ENCODE measurements around the gene TRIP4. TPM values are rescaled to one million over a fixed set of nuclear protein-coding genes. Genes with fewer than 3 reads are reported as not detected.
A peak's percentile ranks its signal among the peaks of the same experiment; 100 is the strongest.
"Not testable (repeated sequence)": the region's sequence is repeated elsewhere in the genome, so short reads cannot be mapped to it uniquely, and the experiment has no call there.

TRIP4 gene
- polyA plus RNA-seq: 23.3 TPM

DNA sequence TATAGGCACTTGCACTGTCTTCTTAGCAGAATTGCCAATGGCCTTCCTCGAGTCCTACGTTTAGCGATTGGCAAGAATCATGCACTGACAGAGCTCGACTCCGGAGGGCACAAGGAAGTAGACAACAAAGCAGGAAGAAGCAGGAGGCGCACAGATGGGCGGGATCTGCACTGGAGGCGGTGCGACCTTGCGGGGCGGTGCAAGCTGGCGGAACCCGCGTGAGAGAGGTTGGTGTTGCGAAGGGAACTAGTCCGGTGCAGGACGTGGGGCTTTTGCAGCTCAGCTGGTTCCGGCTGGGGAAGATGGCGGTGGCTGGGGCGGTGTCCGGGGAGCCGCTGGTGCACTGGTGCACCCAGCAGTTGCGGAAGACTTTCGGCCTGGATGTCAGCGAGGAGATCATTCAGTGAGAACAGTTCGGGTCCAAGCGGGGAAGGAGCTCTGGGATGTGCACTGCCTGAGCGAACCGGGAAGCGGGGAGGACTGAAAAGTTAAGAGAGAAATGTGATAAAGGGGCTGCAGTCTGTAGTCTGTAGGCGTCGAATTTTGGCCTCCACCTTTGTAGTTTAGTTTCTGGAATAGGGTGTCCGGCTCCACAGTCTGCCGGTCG lies at the start of gene TRIP4:
Gene TRIP4, plus strand, starts transcription at position 275 of the 607 bp plus-strand sequence. Its CDS starts 28 bp downstream, at position 303.
- Mint-ChIP-seq H3K4me3 (peak within 1 kb of the TSS; percentile 94 to 100 (median 99)), H3K9me3 (no peaks in the 10 kb centered on the region)

DNA sequence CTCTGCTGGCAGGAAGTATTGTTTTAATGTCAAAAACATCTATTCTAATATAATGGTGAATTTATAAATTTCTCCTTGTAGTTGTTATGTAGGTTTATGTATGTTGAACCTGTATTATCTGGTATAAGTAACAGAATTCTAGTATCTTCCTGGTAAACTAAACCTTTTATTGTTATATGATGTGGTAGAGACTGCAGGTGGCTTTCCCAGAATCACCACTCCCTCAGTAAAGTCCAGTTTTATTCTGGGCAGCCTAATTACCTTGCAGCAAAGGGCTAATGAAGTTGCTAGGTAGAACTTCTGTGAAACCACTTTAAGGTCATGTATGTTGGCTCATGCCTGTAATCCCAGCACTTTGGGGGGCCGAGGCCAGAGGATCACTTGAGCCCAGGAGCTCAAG lies 47.3 kb upstream of the TRIP4 start:
- Mint-ChIP-seq H3K9me3 (no peaks in the 10 kb centered on the region), H3K4me1 (peaks cover 1 to 22% (median 8%) of the 10 kb centered on the region in 3 donors), H3K27me3 (no peaks in the 10 kb centered on the region), H3K27ac (no peak overlapping the region), H3K36me3 (peaks cover 2% of the 10 kb centered on the region), H3K4me3 (no peak overlapping the region)

More for the DNA sequence above, at the start of gene TRIP4:
- H3K27me3 Mint-ChIP-seq: no peaks in the 10 kb centered on the region
- H3K27ac Mint-ChIP-seq: peak within 1 kb of the TSS; percentile 59 to 95 (median 88)
- H3K36me3 Mint-ChIP-seq: no peaks in the 10 kb centered on the region
- H3K4me1 Mint-ChIP-seq: peaks cover 14 to 18% (median 15%) of the 10 kb centered on the region in 3 donors

DNA sequence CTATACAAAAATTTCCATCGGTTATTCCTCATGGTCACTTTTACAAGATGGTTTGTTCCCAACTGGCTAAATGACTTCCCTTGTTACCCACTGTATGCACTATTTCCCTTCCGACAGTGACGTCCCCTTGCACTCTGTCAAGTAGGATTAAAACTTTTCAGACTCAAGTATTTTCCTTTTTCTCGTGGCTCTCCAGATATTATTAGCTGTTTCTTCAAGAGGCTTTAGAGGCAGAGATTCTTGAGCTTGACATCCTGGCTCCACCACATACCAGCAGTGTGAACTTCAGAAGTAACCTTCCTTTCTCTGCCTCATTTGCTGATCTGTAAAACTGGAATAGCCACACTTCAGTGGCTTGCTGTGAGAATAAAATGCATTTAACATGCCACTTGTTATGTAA lies 45.7 kb upstream of the TRIP4 start:
- Mint-ChIP-seq H3K27ac (no peak overlapping the region), H3K4me1 (peaks cover 1 to 18% (median 7%) of the 10 kb centered on the region in 3 donors), H3K36me3 (peaks cover 4% of the 10 kb centered on the region)

DNA sequence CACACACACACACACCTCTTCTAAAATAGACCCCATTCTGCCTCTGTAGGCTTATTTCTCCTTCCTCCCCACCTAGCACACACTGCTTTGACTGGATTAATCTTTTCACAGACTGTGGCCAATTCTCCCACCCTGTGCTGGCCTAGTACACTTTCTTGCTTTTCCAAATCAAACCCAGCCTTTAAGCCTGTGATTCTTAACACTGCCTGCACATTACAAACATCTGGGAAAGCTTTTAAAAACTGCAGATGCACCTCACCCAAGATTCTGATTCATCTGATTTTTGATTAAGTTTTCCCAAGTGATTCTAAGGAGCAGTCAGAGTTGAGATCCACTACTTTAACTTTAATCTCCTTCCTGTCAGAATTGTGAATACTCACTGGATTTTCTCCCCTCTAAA lies 44.4 kb upstream of the TRIP4 start:
- H3K36me3 Mint-ChIP-seq: peaks cover 4% of the 10 kb centered on the region
- no peaks in the 10 kb centered on the region for H3K27me3 Mint-ChIP-seq
- H3K4me1 Mint-ChIP-seq: peaks cover 1 to 11% (median 7%) of the 10 kb centered on the region in 3 donors
- no peak overlapping the region for H3K27ac Mint-ChIP-seq
- H3K9me3 Mint-ChIP-seq: no peaks in the 10 kb centered on the region
- no peak overlapping the region for H3K4me3 Mint-ChIP-seq

More for the DNA sequence above, 45.7 kb upstream of the TRIP4 start:
- H3K4me3 Mint-ChIP-seq: no peak overlapping the region
- H3K27me3 Mint-ChIP-seq: no peaks in the 10 kb centered on the region
- H3K9me3 Mint-ChIP-seq: no peaks in the 10 kb centered on the region

DNA sequence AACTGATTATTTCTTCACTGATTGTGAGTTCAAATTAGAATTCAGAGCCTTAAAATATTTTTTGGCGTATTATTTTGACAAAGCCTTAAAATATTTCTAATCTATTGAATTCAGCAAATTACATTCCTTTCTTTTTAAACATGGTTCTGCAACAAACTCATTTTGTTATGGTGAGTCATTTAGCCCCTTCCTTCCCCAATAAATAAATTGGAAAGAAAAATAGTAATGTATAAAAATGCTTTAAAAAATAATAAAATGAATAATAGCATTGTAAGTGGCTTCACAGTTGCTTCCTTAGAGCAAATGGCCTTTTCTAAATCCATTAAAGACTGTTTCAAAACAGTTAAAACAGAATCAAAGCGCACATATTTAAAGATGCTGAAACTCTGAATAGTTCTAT lies 43.8 kb upstream of the TRIP4 start:
- peaks cover 2 to 11% (median 10%) of the 10 kb centered on the region in 3 donors for H3K4me1 Mint-ChIP-seq
- H3K4me3 Mint-ChIP-seq: no peak overlapping the region
- H3K9me3 Mint-ChIP-seq: no peaks in the 10 kb centered on the region
- H3K36me3 Mint-ChIP-seq: peaks cover 4% of the 10 kb centered on the region
- H3K27me3 Mint-ChIP-seq: no peaks in the 10 kb centered on the region
- no peak overlapping the region for H3K27ac Mint-ChIP-seq

DNA sequence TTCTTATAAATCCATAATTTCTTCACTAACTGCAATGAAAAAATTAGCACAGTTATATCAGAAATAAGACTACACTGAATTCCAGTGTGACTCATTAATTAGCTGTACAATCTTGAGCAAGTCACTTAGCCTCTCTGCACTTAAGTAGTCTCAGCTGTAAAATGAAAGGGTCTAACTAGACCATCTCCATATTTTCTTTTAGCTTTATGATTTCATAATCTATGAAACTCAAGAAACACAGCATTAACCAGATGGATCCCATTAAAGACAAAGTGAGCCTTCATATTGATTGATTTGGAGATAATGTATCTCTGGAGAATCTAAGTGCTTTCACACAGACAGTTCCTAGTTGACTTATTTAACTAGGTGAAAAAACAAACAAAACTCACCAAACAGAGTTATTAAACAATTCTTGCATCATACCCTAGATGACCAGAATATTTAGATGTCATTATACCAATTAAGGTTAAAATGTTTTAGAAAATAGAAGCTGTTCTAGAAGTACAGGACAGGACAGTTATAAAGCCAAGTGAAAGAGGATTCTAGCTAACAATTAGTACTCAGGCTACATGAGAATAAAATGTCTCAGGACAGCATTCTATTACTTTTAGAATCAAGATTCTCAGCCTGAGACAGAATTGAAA lies 42.9 kb upstream of the TRIP4 start:
- peaks cover 4% of the 10 kb centered on the region for H3K36me3 Mint-ChIP-seq
- H3K4me3 Mint-ChIP-seq: no peak overlapping the region
- H3K9me3 Mint-ChIP-seq: no peaks in the 10 kb centered on the region
- peaks cover 2 to 11% (median 10%) of the 10 kb centered on the region in 3 donors for H3K4me1 Mint-ChIP-seq
- no peak overlapping the region for H3K27ac Mint-ChIP-seq
- H3K27me3 Mint-ChIP-seq: no peaks in the 10 kb centered on the region

DNA sequence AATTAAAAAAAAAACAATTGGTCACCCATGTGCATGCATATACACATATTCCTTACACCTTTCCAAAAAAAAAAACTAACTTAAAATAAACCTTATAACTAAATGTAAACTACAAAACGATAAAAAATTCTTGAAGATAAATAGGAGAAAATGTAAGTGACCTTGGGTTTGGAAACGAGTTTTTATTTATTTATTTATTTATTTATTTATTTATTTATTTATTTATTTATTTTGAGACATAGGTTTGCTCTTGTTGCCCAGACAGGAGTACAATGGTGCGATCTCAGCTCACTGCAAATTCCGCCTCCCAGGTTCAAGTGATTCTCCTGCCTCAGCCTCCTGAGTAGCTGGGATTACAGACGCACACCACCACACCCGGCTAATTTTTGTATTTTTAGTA lies 41.4 kb upstream of the TRIP4 start:
- peak overlapping the region in 1 of 4 donors; percentile 28 for H3K4me3 Mint-ChIP-seq
- not testable (repeated sequence) for H3K4me1 Mint-ChIP-seq, H3K27ac Mint-ChIP-seq, H3K9me3 Mint-ChIP-seq, H3K27me3 Mint-ChIP-seq, H3K36me3 Mint-ChIP-seq

DNA sequence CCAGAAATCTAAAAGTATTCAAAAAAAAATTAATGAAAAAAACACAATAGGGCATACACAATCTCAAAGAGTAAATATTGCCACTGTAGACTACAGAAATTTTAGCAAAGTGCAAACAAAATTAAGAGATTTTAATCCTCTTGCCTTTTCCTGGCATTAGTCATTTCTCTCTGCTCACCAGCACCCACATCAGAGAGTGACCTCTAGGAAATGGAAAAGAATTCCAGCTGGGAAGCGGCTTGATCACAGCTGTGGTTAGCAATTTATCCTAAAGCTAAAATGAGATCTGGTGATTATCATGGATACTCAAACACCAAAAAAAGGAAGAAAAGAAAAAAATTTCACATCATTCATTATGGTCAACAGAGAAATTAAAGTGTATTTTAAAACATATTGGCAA lies 39.2 kb upstream of the TRIP4 start:
- Mint-ChIP-seq H3K36me3 (peaks cover 3% of the 10 kb centered on the region), H3K9me3 (no peaks in the 10 kb centered on the region), H3K4me1 (peaks cover 2 to 11% (median 7%) of the 10 kb centered on the region in 3 donors), H3K27me3 (no peaks in the 10 kb centered on the region), H3K27ac (no peak overlapping the region), H3K4me3 (no peak overlapping the region)

DNA sequence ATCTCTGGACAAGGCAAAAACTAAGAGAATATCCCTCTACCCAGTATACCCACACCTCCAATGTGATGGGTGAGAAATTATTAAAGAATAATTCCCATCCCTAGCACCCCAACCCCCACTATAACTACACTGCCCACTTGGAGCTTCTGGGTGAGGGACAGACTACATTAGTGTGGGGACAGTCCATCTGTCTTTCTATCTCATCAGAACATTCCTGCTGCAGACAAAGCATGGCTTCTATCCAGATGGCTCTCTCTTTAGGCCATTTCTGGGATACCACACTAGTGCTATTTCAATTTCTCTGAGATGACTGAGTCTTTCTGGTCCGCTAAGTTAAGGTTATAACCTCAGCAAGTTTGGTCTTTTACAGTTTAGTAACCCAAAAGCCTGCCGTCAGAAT lies 38.3 kb upstream of the TRIP4 start:
- peaks cover 2 to 11% (median 7%) of the 10 kb centered on the region in 3 donors for H3K4me1 Mint-ChIP-seq
- H3K27me3 Mint-ChIP-seq: no peaks in the 10 kb centered on the region
- no peak overlapping the region for H3K4me3 Mint-ChIP-seq
- peaks cover 3% of the 10 kb centered on the region for H3K36me3 Mint-ChIP-seq
- no peaks in the 10 kb centered on the region for H3K9me3 Mint-ChIP-seq
- peak overlapping the region in 1 of 3 donors; percentile 84 for H3K27ac Mint-ChIP-seq

DNA sequence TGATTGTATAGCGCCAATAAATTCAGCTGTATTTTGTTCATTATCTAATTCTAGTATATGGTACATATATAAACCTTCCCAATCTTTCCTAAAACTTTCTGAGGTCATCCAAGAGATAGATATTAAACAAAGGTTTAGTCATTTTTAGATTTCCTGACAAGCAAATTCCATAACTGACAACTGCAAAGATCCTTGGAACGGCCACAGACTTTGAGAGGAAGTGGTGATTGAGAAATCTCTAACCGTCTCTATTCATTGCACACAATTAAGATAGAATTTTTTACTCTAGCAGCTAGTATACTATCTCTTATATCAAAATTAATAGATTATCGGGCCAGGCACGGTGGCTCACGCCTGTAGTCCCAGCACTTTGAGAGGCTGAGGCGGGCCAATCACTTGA lies 36.4 kb upstream of the TRIP4 start:
- Mint-ChIP-seq H3K36me3 (peaks cover 3% of the 10 kb centered on the region), H3K27ac (peak overlapping the region in 1 of 3 donors; percentile 53)

DNA sequence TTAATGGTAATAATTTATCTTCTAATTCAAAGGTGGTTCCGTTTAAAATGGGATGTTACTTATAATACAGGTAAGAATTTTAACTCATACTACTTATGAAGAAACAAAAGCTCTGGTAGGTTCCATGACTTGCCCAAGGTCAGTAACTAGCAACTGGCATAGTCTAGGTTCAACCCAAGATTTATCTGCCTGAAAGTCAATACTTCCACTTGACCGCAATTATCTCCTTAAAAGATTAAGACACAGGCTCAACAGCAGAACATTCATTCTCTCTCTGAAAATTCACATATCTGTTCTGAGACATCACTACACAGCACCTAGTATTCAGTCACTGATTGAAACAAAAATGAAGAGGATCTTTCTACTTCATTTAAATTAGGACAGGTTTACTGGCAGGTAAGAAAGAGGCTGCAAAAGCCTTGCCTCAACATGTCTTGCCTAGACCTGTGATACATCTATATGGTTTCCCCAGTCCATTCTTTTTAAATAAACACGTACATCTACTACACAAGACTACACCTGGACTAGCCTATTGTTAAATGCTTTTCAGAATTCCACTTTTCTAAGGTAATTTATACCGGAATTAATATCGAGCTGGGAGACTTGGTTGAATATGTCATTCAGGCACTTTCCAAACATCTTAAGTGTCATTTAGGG lies 32.8 kb upstream of the TRIP4 start:
- H3K4me3 Mint-ChIP-seq: peak overlapping the region; percentile 91 to 99 (median 98)
- H3K9me3 Mint-ChIP-seq: no peaks in the 10 kb centered on the region
- peaks cover 9 to 25% (median 13%) of the 10 kb centered on the region in 3 donors for H3K4me1 Mint-ChIP-seq
- H3K27me3 Mint-ChIP-seq: no peaks in the 10 kb centered on the region
- peaks cover 2% of the 10 kb centered on the region for H3K36me3 Mint-ChIP-seq
- peak overlapping the region in 2 of 3 donors; percentile 6 to 95 for H3K27ac Mint-ChIP-seq

More for the DNA sequence above, 36.4 kb upstream of the TRIP4 start:
- Mint-ChIP-seq H3K4me3 (peak overlapping the region in 1 of 4 donors; percentile 60), H3K4me1 (peaks cover 10 to 17% (median 14%) of the 10 kb centered on the region in 3 donors), H3K27me3 (no peaks in the 10 kb centered on the region), H3K9me3 (no peaks in the 10 kb centered on the region)

DNA sequence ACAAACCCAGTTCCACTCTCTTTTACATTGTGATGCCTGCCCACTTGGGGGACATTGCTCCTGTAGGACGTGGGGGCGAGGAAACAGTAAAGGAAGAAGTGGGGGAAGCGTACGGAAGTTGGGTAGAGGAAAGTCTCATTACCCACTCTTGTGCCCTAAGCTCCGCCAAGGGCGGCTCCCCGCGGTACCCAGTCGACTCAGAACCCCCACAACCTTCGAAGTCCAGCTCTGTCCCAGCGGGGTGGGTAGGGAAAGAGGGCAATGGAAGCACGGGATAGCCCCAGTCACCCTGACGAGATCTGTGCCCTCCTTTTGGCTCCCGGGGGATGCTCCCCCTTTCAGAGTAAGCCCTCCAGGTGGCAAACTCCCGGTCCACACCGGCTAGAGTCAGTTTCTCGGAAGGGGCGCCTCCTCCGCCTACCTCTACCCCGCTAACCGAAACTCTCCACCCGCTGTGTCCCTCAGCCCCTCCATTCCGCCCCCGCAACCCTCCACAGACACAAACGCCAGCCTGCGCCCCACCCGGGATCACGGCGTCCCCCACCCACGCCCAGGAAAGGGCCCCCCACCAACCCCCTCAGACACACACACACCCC lies 32.2 kb upstream of the TRIP4 start:
- peak overlapping the region; percentile 91 to 99 (median 98) for H3K4me3 Mint-ChIP-seq
- H3K27me3 Mint-ChIP-seq: no peaks in the 10 kb centered on the region
- H3K9me3 Mint-ChIP-seq: no peaks in the 10 kb centered on the region
- H3K27ac Mint-ChIP-seq: peak overlapping the region; percentile 93 to 95 (median 94)
- peaks cover 9 to 25% (median 13%) of the 10 kb centered on the region in 3 donors for H3K4me1 Mint-ChIP-seq
- peaks cover 2% of the 10 kb centered on the region for H3K36me3 Mint-ChIP-seq

DNA sequence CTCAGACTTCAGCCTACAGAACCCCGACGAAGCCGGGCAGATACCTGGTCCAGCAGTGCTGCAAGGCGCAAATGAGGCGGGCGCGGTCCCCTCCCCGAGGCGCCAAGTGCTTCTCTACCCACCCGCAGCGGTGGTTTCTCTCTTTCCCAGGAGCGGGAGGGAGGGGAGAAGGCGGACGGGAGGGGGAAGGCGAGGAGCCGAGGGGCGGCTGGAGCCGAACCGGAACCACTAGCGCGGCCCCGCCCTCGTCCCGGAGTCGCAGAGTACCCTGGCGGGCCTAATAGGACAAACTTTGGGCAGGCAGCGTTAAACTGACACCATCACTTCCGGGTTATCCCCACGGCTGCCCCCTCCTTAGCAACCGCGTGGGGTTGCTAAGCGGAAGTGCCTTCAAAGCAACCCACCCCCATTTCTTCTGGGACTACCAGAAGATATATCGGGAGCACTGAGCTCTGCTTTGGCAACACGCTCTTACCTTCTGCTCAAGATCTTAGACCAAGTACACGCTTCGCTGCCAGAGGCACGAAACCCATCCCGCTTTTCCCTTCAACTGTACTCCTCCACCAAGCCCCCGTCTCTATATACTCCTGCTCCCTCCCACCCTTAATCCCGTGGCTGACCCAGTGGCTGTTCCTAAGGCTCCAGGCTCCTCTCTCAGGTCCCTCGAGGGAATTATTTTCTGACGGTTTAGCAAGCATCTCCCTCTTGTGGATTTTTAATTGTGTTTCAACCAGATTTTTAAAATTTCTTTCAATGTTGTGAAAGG lies 31.5 kb upstream of the TRIP4 start, which contains the start of gene CSNK1G1:
Gene CSNK1G1, minus strand, starts transcription at position 230 of the 766 bp plus-strand sequence. CDS start 55,674 bp downstream, outside the sequence.
- Mint-ChIP-seq H3K4me3 (peak within 1 kb of the TSS; percentile 91 to 99 (median 98)), H3K4me1 (peaks cover 9 to 23% (median 13%) of the 10 kb centered on the region in 3 donors), H3K27me3 (no peaks in the 10 kb centered on the region), H3K9me3 (no peaks in the 10 kb centered on the region), H3K36me3 (peaks cover 2% of the 10 kb centered on the region), H3K27ac (peak within 1 kb of the TSS; percentile 93 to 95 (median 94))

DNA sequence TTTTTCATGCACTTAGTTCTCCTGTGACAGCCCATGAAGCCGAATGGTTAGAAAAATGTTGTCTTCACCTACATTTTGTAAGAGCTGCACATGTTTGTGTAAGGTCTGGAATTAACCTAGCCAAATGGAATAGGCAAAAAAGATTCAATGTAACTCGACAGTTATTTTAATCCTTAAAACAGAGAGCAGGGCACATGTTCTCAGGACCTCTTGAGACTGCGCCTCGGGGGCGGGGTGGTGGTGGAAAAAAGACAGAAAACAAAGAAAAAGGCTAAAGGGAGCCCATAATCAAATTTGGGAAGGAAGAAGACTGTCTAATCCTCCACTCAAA lies 31.0 kb upstream of the TRIP4 start:
- Mint-ChIP-seq H3K27ac (peak overlapping the region; percentile 93 to 95 (median 94)), H3K4me1 (peaks cover 9 to 21% (median 13%) of the 10 kb centered on the region in 3 donors), H3K36me3 (peaks cover 2% of the 10 kb centered on the region), H3K4me3 (peak overlapping the region; percentile 91 to 99 (median 98)), H3K9me3 (no peaks in the 10 kb centered on the region), H3K27me3 (no peaks in the 10 kb centered on the region)
